Keratinocyte (primary cell): ENCODE measurements around the gene BNC2. TPM values are rescaled to one million over a fixed set of nuclear protein-coding genes. Genes with fewer than 3 reads are reported as not detected.

Experiments
- DNase-seq: peaks from one replicate; pipeline ENCODE4 v3.0.0-alpha.2; 2011; ENCODE audit warnings: low read depth, missing footprints, low spot score
- FAIRE-seq: peaks from 2 replicates; lab custom pipeline; 2011; peaks lifted over from hg19 to GRCh38; lab: Jason Lieb, UNC
- H2AFZ ChIP-seq: 2 replicates; pipeline ENCODE4 v1.6.0; 2012; ENCODE audit warnings: low read length, control low read depth, inconsistent platforms; ENCODE audit not compliant: control insufficient read depth
- H3K27ac ChIP-seq: 2 replicates; pipeline ENCODE4 v1.5.1; 2011; ENCODE audit warnings: low read length; ENCODE audit not compliant: control insufficient read depth, insufficient read depth
- H3K27me3 ChIP-seq: 3 replicates; pipeline ENCODE4 v1.6.0; 2011; ENCODE audit warnings: low read length; ENCODE audit not compliant: control insufficient read depth, insufficient read depth; ENCODE audit errors: extremely low read depth
- H3K36me3 ChIP-seq, 2 experiments: 2 replicates in 1 of 2; 3 replicates in 1 of 2; pipeline ENCODE4 v1.5.1; 2011; ENCODE audit warnings: low read length in 2 of 2, mild to moderate bottlenecking in 1 of 2; ENCODE audit not compliant: control insufficient read depth in 2 of 2, insufficient read depth in 2 of 2; ENCODE audit errors: extremely low read depth in 1 of 2
- H3K4me1 ChIP-seq: 3 replicates; pipeline ENCODE4 v1.5.1; 2011; ENCODE audit warnings: low read length; ENCODE audit not compliant: control insufficient read depth, insufficient read depth; ENCODE audit errors: extremely low read depth
- H3K4me2 ChIP-seq: 3 replicates; pipeline ENCODE4 v1.6.0; 2011; ENCODE audit warnings: low read depth, low read length; ENCODE audit not compliant: control insufficient read depth, insufficient read depth; ENCODE audit errors: extremely low read depth
- H3K4me3 ChIP-seq, 3 experiments: fragments of 200-600 bp in 1 of 3; sonication (generic) in 1 of 3; 2 replicates in 2 of 3; 3 replicates in 1 of 3; pipeline ENCODE4 v1.5.1; 2011 to 2016; ENCODE audit warnings: low read length in 3 of 3, mild to moderate bottlenecking in 3 of 3, control low read depth in 2 of 3, inconsistent platforms in 1 of 3, low read depth in 1 of 3, mixed read lengths in 1 of 3, mixed run types in 1 of 3, moderate library complexity in 1 of 3; ENCODE audit not compliant: control insufficient read depth in 2 of 3, insufficient read depth in 2 of 3; ENCODE audit errors: extremely low read depth in 1 of 3
- H3K79me2 ChIP-seq: 2 replicates; pipeline ENCODE4 v1.6.0; 2012; ENCODE audit warnings: low read length; ENCODE audit not compliant: control insufficient read depth, insufficient read depth
- H3K9ac ChIP-seq: 3 replicates; pipeline ENCODE4 v1.6.0; 2011; ENCODE audit warnings: low read length; ENCODE audit not compliant: control insufficient read depth, insufficient read depth; ENCODE audit errors: extremely low read depth
- H3K9me1 ChIP-seq: 3 replicates; pipeline ENCODE4 v1.6.0; 2011; ENCODE audit warnings: low read length; ENCODE audit not compliant: control insufficient read depth, insufficient read depth; ENCODE audit errors: extremely low read depth
- H3K9me3 ChIP-seq: 2 replicates; pipeline ENCODE4 v1.5.1; 2012; ENCODE audit warnings: low read depth, low read length; ENCODE audit not compliant: control insufficient read depth
- H4K20me1 ChIP-seq: 3 replicates; pipeline ENCODE4 v1.6.0; 2011; ENCODE audit warnings: low read length; ENCODE audit not compliant: control insufficient read depth, insufficient read depth; ENCODE audit errors: extremely low read depth
- EZH2 ChIP-seq: IDR thresholded peaks from one replicate; pipeline ENCODE4 v1.6.1; 2012; ENCODE audit warnings: inconsistent platforms, mild to moderate bottlenecking, low read length, moderate library complexity
- dilution Hi-C: fragments of 300-500 bp; cut with MboI; formaldehyde crosslinking; loops from one replicate; pipeline ENCODE4 v1.7.0; 2020; ENCODE audit warnings: low sequenced_read_pairs; ENCODE audit not compliant: extremely low pct_ligation_motif_present
- polyA plus RNA-seq, 5 experiments: library from polyadenylated mRNA; depleted of rRNA in 3 of 5; stranded (reverse) in 3 of 5; stranded (forward) in 1 of 5; unstranded in 1 of 5; fragments of >200 nt; gene quantifications; 1 replicate in 1 of 5; 2 replicates in 3 of 5; 3 replicates in 1 of 5; pipeline versions ENCODE4 v1.2.1 to v1.2.3, GENCODE V29; 2011 to 2012; ENCODE audit warnings: missing spikeins in 2 of 5, low read depth in 1 of 5, low replicate concordance in 1 of 5
- TF ChIP-seq, protein P1 (sequence below), 3 experiments: IDR thresholded peaks in 1 of 3; conservative IDR thresholded peaks in 1 of 3; optimal IDR thresholded peaks in 1 of 3; 2 replicates in 2 of 3; 3 replicates in 1 of 3; pipeline versions ENCODE3 to v1.5.1; 2011; ENCODE audit warnings: low read length in 3 of 3, mild to moderate bottlenecking in 3 of 3, moderate library complexity in 2 of 3, control low read depth in 1 of 3, inconsistent platforms in 1 of 3; ENCODE audit not compliant: insufficient read depth in 2 of 3; ENCODE audit errors: extremely low read depth in 1 of 3

BNC2 gene
- polyA plus RNA-seq, 1 donor (not counting 4 experiments of a cell fraction or from before 2014, with no cell fraction given) = 1.1 TPM

DNA sequence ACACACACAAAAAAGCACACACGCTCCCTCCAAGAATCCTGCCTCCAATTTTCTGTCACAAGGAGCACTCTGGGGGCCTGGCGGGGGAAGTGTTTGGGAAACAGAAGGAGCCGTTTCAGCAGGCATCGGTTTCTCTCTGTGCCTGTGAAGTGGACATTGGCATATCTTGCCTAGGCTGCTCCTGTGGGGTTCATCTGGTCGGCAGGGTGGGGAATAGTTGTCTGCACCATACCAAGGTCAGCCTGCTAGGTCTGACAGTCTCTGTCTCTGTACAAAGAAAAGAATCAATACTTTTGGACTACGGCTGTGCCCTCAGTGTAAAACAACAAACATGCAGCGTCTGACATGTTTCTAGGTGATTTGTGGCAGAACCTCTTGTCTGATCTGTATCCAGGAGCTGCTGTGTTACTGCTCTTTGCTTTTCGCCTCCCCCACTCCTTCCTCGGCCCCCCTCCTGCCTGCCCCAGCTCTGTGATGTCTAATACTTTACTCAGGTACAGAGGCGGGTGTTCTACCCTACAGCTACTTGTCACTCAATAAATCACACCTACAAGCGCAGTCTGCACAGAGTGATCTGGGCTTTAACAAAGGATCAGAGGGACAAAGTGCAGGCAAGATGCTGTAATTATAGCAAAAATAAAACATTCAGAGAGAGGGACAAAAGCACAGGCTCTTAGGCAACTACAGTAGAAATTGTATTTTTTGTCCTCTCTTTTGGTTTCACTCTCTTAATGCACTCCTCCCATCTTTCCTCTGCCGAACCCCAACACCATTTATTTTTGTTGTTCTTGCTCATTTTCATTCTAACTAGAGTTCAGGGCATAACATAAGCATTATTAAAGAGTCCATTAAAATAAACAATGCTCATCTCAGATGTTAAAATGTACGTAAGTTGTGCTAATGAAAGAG is 216.7 kb downstream of the BNC2 start:
- H3K27ac ChIP-seq = no peak overlapping the region
- H3K27me3 ChIP-seq = no peaks in the 10 kb centered on the region
- H3K79me2 ChIP-seq = no peaks in the 10 kb centered on the region
- peak; percentile 64 for FAIRE-seq
- H2AFZ ChIP-seq = peak overlapping the region; percentile 95
- peak overlapping the region in 2 of 3 experiments; percentile 32 to 51 for H3K4me3 ChIP-seq
- no peaks in the 10 kb centered on the region for H3K9me1 ChIP-seq
- no peaks in the 10 kb centered on the region for H3K9me3 ChIP-seq
- H3K9ac ChIP-seq = peak overlapping the region; percentile 59
- no peaks in the 10 kb centered on the region for H4K20me1 ChIP-seq
- peak overlapping the region; percentile 95 for H3K4me2 ChIP-seq
- TF ChIP-seq EZH2 = no peak
- TF ChIP-seq, protein P1, sequence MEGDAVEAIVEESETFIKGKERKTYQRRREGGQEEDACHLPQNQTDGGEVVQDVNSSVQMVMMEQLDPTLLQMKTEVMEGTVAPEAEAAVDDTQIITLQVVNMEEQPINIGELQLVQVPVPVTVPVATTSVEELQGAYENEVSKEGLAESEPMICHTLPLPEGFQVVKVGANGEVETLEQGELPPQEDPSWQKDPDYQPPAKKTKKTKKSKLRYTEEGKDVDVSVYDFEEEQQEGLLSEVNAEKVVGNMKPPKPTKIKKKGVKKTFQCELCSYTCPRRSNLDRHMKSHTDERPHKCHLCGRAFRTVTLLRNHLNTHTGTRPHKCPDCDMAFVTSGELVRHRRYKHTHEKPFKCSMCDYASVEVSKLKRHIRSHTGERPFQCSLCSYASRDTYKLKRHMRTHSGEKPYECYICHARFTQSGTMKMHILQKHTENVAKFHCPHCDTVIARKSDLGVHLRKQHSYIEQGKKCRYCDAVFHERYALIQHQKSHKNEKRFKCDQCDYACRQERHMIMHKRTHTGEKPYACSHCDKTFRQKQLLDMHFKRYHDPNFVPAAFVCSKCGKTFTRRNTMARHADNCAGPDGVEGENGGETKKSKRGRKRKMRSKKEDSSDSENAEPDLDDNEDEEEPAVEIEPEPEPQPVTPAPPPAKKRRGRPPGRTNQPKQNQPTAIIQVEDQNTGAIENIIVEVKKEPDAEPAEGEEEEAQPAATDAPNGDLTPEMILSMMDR (optimal IDR thresholded peaks at IDR 0.05 in 1 of 3, IDR thresholded peaks at IDR 0.05 in 1 of 3, conservative IDR thresholded peaks at IDR 0.05 in 1 of 3; ENCODE audit: extremely low read depth in 1 of 3, insufficient read depth in 2 of 3, low read length in 3 of 3) = no peak
- DNase-seq = no peak
- H3K4me1 ChIP-seq = peaks cover 13% of the 10 kb centered on the region
- dilution Hi-C loops = no loop called here
- no peaks in the 10 kb centered on the region for H3K36me3 ChIP-seq

DNA sequence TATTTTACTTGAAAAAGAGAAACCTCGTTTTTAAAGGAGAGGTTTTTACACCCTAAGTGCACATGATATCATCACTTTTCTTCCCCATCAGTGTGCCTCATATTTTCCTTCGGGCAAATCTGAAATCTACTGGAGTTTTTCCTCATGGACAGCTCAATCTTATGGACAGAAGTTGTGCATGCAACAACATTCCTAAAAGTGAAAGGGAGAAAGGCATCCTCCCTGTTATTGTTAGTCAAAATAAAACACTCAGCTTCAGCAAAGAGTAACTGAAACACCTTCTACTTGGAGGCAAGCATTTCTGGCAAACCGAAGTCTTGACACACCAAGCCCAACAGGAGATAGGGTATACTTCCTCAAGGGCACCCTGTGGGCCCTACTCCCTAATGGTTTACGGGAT is 217.9 kb downstream of the BNC2 start:
- Histone ChIP-seq H3K36me3 (no peaks in the 10 kb centered on the region), H3K9me1 (no peaks in the 10 kb centered on the region), H3K9ac (no peak overlapping the region), H2AFZ (peak overlapping the region; percentile 61), H3K27me3 (no peaks in the 10 kb centered on the region), H3K79me2 (no peaks in the 10 kb centered on the region), H3K9me3 (no peaks in the 10 kb centered on the region), H3K4me1 (peaks cover 13% of the 10 kb centered on the region), H3K4me2 (peak overlapping the region; percentile 49), H4K20me1 (no peaks in the 10 kb centered on the region), H3K27ac (no peak overlapping the region), H3K4me3 (peak overlapping the region in 1 of 3 experiments; percentile 42)
- FAIRE-seq (peak; percentile 55), DNase-seq (no peak)
- dilution Hi-C loops = no loop called here
- TF ChIP-seq, protein P1 (optimal IDR thresholded peaks at IDR 0.05 in 1 of 3, IDR thresholded peaks at IDR 0.05 in 1 of 3, conservative IDR thresholded peaks at IDR 0.05 in 1 of 3; ENCODE audit: extremely low read depth in 1 of 3, insufficient read depth in 2 of 3, low read length in 3 of 3) = no peak
- TF ChIP-seq EZH2 = no peak
